Stimulated activated CD8-positive, alpha-beta memory T cell treated with anti-CD3 and anti-CD28 coated beads, Interleukin-7, amount 100 ng/mL, for 1 hour (primary cell): ENCODE measurements around the gene PLSCR5.

ENCODE experiments used
- DNase-seq, 2 donors: peaks; one replicate each; pipeline ENCODE4 v3.0.0-alpha.2; 2020; ENCODE audit warnings: low read depth in 2 of 2

PLSCR5 gene, protein sequence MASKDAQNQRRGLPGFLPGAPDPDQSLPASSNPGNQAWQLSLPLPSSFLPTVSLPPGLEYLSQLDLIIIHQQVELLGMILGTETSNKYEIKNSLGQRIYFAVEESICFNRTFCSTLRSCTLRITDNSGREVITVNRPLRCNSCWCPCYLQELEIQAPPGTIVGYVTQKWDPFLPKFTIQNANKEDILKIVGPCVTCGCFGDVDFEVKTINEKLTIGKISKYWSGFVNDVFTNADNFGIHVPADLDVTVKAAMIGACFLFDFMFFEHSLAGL

DNA sequence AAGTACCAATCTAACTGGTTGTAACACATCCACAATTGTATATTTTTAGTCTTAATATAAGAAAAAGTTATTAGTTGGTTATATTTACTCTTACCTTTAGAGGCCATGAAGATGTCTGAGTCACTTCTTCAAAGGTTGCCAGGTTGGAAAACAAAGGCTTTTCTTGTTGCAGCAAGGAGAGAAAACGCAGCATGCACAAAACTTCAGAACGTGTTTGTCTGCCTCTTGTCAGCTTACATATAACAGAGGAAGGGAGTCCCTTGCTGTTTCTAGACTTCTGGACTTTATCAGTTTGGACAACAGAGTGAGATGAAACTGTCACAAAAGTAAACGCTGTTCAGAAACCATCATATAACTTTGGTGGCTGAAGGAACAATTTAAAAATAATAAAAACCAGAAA, at the start of gene PLSCR5:
PLSCR5 (minus strand) TSS at position 241 of the 400 bp plus-strand sequence; CDS start at position 107, 134 bp downstream.
- DNase-seq, result no peak

DNA sequence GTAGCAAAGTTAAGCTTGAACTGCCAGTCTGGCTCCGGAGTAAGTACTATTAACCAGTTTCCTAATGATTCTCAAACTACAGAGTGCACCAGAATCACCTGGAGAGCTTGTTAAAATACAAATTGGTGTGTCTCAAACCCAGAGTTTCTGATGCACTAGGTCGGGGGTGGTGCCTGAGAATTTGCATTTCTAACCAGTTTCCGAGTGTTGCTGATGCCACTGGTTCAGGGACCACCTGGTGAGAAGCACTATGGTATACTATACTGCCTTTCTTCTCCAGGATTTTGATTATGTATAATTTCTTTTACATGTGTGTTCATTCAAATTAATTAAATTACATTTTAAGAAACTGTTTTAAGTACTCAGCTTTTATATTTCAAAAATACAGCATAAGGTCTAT, 48.8 kb upstream of the PLSCR5 start:
- no peak for DNase-seq

DNA sequence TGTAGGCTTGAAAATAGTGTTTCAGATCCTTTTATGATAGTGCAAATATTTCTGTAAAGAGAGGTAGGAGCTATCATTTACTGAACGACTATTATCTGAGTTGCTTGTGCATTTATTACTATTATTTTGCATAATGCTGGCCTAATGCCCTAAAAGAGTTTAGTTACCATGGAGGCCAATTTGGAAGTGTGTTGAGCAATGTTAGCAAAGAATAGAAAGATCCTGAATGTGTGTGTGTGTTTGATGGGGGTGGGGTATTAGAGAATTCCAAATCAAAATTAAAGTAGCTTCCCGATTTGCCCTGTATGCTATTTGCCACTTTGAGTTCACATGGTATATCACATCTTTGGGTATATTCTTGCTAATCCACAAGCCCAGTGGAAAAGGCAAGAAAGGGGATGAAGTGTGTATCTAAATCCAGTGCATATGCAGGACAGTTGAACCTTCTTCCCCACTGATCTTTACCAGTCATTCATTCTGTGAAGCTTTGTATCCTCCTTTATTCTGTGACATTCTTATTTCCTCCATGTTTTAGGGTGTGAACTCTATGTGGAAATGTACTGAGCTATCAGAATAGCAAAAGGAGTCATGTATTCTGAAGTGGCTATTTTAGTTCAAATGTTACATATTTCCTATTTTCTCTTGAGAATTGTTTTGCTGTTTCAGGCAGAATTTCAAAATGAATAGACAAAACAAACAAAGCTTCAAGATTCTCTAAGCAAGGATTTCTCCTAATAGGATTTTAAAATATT, 45.7 kb upstream of the PLSCR5 start:
- DNase-seq, result no peak

DNA sequence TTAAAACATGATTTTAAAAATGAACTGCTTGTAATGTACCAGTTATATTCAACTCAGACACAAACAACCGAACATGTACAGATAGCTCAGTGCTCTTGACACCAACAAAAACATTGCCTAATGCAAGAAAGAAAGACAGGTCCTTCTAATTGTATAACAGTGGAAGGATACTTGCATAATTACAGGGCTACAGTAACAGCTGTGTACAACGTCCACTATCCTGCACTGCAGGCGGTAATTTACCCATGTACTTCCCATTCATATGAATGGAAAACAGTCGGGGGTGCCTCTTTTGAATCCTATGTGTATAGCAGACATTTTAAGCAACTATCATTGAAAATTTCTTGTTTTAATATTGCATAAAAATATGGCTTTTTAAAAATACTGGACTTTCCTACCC, 41.1 kb upstream of the PLSCR5 start:
- no peak for DNase-seq

DNA sequence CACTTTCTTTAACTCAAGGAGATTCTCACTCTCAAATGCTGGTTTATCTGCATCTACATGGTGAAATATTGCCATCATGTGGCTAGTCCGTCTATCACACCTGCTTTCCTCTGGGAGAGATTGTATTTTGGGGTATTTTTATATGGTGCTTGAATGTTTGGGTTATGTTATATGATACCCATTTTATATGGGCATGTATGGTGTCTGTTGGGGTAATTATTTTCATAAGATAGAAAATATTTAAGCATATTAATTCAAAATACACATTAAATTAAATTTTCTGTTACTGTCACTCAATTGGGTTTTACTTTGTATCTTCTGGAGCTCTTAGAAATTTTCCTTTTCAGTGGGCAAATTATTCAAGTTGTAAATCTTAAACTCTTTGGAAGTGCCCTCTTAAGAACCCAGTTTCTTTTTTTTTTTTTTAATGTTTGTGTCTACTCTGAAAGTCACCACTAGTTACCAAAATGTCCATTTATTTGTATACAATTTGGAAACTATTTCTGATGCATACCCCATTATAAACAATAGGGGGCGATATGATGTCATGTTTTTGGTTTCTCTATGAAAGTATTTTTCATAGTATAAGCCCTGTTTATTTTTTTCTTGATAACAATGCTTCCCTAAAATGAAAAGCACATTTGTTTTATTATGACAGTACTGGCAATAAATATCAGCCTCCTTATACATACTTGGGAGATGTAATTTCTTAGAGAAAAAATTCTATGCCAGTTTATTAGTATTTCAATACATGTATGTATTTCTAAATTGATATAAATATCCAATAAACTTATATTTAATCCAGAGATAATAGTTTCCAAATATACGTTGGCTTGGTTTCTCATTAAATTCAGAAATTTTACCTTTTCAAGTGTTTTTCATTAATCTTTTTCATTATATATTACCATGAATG, 36.1 kb upstream of the PLSCR5 start:
- DNase-seq, result no peak

DNA sequence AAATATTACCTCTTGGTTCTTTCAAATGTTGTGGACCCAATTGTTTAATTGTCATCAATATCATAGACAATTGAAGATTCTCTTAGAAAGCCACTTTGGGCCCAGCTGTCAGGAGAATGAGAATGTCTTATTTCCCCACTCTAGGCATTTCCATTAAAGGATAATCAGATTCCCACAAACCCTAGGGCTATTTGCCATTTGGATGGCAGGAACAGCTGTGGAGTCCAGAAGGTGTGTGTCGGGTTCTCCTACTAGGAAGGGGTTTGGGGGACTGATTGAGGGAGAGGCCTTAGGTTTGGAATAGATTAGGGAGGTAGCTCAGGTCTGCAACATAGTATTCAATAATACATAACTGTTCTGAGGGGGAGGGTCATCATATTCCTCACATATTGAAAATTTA, 35.2 kb upstream of the PLSCR5 start:
- DNase-seq, result no peak

DNA sequence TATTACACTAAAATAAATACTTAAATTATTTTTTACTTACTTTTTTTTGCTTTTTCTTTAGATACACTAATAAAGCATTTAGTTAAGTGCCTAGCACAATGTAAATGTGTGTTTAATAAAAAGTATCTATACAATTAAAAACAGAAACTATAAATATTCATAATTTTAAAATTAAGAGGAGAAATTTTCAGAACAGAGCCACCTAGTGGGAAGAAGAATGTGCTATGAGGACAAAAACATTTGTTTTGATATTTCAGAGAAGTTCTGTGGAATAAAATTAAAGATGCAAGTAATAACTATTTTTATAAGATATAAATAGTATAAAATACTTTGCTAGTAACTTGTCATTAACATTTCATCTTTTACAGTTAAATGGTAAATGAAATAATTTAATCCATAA, 33.6 kb upstream of the PLSCR5 start:
- DNase-seq, result no peak

DNA sequence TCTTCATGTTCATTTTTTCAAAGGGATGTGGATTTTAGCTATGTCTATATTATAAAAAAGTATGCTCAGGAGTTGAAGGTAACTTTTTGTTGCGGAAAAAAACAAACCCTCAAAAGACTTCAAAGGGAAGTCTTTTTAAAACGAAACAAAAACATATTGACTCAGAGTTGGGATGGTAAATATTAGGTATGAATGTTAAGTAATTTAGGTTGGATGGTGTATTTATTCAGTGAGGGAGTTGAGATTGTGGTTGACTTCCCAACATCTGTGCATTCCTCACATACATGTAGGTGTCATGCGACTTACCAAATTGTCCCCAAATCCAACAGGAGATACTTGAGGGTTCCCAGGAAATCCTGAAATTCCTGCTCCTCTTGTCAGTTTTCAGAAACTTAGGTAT, 32.7 kb upstream of the PLSCR5 start:
- DNase-seq, result no peak

DNA sequence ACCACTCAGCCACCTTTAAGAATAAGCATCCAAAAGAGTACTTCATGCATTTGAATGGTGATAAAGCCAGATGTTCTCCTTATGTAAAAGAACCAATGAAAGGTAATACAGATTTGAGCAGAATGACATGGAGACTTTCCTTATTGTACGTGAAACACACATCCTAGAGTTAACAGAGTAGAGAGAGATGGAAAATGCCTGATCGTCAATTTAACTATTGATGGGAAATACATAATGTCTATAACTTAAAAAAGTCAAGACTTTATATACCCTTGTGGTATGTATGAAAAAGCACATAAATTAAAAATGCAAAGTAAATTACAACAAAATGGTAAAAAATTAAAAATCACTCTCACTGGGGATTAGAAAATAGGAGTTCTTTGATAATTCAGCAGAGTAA, 31.7 kb upstream of the PLSCR5 start:
- DNase-seq, result no peak

DNA sequence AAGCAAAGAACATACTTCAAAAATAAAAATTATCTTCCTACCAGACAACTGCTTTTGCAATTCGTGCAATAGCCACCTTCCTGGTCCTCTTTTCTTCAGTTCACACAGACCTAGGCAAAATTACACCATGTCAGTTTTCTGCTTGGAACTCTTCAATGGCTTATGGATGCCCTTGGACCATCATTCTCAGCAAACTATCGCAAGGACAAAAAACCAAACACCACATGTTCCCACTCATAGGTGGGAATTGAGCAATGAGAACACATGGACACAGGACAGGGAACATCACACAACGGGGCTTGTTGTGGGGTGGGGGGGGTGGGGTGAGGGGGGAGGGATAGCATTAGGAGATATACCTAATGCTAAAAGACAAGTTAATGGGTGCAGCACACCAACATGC, 29.2 kb upstream of the PLSCR5 start:
- DNase-seq, result no peak

DNA sequence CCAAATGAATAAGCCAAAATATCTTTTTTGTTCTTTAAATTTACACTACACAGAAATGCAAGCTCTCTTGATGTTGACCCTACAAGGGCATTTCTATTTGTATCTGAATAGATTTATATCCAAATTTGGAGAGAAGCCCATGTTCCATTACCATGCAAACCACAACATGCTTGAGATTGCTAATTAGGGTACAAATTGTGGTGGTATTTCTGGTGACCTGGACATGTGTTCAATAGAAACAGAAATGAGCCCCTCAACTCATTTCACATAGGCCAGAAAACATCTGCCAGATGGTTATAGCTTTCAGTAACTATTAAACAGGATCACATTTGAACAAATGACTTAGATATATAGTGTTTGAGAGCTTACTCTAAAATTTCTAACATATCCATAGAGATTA, 23.5 kb upstream of the PLSCR5 start:
- no peak for DNase-seq

DNA sequence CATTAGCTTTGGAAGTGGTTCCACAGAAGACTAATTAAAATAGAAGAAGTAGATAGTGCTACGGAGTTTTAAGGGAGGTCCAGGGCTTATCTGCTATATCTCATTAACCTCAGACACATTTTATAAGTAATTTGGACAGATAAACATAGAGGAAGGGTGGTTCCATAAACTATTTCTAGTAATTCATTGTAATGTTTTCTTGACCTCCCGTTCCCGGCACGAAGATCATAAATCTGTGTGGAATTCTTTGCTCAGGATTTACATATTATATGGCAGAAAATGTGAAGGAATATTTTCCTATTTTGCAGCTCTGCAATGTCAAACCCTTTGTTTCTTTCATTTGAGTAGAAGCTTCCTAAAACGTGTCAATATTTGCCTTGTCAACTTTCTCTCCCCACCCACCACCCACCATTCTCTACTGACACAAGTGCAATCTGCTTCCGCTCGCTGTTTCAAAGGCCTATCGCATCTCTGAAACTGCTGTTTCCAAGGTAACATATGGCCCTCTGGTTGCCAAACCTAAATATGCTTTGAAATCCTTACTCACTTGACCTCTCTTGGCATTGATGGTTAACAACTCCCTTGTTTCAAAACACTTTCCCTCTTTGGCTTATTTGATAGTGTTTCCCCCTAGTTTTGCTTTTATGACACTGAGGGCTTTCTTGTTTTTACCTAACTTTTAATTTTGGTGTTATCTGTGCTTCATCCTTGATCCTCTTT, 21.4 kb upstream of the PLSCR5 start:
- DNase-seq, result no peak

DNA sequence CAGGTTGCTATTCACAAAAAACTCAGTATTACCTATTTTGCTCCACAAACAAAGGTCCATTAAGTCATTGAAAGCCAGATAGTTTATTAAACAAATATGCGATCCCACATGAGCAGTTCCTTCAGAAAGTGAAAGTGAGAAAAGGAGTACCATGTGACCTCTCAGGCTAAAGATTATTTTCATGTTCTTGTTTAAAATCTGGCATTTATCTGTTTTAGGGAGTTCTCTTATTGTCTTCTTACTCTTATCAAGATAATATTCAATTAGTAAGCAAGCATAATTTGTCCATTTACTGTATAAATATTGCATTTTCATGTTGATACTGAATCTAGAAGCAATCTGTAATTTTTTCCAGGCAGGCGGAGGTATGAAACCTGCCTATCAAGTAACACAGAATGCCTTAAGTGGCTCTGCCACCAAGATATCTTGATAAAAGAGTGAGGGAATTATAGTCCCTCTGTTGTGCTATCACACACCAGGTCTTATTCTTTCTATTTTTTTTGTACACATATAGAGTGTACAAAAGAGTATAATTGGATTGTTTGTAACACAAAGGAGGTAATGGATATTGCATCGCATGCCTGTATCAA, 20.1 kb upstream of the PLSCR5 start:
- DNase-seq, result no peak

DNA sequence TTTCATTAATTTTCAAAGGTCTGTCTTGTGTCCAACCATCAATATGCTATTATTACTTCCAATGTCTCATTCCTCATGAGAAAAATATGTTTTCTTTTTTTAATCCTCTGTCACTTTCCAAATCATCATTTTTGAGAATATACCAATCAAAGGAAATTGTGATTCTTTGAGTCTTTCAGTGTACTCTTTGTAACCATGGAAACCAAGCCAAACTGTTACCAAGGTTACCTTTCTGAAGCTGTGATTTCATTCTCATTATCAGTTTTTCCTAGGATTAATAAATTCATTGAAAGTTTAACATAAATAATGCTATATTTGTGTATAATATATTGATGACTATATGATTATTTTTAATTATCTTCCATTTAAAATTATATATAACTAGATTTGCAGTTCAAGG, 16.6 kb upstream of the PLSCR5 start:
- DNase-seq, result no peak

DNA sequence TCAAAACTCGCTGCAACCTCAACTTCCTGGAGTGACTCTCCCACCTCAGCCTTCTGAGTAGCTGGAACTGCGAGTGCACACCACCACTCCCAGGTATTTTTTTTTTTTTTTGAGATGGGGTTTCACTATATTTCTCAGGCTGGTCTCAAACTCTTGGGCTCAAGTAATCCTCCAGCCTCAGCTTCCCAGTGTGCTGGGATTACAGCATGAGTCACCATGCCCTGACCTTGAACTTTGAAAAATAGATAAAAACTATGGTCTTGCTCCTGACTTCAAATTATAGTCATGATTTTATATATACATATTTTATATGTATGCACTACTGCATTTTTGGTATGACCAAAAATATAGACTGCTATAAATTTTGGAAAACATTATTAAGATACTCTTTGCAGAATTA, 6.9 kb upstream of the PLSCR5 start:
- no peak for DNase-seq

DNA sequence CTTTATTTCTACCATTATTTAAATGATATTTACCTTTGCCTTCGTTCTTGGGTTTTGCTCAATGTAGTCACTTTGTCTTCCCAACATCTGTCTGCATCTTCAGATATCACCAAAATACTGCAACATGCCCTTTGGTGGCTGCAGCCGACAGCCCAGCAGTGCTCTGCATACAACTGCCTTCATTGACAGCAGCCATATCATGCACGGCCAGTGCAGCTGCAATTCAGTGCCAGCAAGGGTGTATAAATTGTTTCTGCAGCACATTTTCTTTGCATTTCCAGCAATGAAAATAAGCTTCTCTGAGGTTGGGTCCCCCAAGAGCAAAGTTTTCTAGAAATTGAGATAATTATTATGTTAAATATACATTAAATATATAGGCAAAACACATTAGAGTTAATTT, 6.0 kb upstream of the PLSCR5 start:
- no peak for DNase-seq

DNA sequence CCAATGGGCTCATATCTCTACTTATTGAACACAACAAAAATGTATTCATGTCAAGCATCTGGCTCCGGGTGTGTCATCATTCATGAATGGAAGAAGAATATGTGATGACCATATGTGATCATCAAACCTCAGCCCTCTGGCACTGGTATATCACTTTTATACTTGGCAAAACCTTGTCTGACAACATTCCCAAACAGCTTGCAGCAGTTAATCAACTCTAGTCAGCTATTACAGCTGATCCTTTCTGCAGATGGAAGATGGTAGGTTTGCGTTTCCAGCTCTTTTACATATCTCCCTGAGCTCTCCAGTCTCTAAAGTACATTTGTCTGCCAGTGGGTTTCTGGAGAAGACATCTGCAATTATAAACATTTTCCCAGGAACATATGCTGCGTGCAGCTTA, 6.6 kb downstream of the PLSCR5 start:
- DNase-seq, result no peak

DNA sequence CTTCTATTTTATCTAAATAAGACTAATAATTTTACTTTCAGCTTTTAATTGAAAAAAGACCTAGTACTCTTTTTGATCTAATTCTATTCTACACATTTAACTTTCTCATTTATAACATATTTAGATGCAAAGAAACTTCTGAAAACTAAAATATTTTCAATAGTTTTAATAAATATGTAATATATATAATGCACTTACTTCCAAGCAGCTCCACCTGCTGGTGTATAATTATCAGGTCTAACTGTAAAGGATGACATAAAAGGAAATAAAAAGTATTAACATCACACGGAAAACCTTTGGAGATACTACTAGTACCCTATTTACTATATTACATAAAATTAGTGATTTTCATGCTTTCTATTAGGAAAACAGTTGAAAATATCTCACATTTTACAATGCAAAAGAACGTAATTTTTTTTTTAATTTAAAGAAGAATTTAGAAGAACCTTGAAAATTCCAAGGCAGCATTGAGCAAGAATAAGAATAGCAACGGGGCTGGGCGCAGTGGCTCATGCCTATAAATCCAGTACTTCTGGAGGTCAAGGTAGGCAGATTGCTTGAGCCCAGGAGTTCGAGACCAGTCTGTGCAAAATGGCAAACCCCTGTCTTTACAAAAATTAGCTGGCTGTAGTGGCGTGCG, 10.2 kb downstream of the PLSCR5 start:
- no peak for DNase-seq

DNA sequence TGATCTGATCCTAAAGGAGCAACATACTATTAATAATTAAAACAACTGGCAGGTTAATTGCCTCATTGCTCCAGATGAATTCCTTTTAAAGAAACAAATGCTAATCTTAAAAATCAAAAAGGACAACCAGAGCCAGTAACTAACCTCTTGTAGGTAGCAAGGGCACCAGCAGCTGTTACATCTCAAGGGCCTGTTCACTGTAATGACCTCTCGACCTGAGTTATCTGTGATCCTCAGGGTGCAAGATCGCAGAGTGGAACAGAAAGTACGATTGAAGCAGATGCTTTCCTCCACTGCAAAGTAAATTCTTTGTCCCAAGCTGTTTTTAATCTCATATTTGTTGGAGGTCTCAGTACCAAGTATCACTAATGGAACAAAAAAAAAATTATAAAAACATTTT, 11.4 kb downstream of the PLSCR5 start:
- no peak for DNase-seq

DNA sequence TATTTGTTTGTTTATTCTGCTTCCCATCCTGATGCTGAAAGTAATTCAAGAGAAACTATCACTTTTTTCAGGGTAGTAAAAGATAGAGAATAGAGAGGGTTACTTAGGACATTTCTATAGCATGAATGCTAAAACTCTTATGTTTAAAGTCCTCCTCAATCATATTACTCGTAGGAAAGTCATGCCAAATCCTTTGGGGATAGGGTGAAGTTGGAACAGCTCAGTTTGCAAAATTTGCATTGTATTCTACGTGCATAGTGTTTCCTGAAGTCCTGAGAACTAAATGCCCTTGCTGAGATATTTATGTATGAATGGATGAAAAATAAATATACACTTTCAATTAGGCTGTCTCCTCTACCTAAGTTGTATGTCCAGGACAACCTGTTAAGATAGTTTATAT, 14.6 kb downstream of the PLSCR5 start:
- no peak for DNase-seq

DNA sequence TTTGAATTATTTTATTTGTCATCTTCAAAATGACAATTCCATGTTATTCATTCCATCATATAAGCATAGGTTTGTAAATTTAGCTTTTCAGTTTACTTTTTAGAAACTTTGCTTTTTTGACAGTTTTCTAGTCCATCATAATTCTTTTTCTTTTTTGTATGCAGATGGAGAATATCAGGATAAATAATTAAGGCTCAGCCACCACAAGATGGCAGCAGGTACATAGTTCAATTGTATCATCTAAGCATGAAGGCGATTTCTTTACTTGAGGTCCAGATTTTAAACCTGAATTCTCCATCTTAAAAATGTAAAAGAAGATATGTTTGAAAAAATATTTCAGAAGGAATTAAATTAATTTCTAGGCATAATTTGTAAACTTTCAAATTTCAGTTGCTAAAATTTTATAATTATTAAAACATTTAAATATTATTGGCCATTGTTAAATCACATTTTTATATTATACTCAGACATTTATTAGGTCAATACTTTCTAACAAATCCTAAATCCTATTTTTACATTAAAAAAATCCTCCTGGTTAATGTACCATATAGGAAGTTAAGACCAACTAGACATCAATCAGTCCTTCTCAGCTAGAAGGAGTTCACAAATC, 15.1 kb downstream of the PLSCR5 start:
- DNase-seq, result no peak
